OCI-LY3 (cell line): ENCODE data around the gene ZBTB3.
A peak's percentile ranks its signal among the peaks of the same experiment; 100 is the strongest.

Source experiments
- H2AFZ ChIP-seq: fragments of 200-600, 300-600 bp; shearing (Covaris generic); 2 replicates; pipeline ENCODE4 v1.6.0; 2014; ENCODE audit warnings: antibody characterized with exemption, low read depth, low read length
- H3K27ac ChIP-seq: fragments of 200-600, 300-600 bp; sonication (generic); 2 replicates; pipeline ENCODE4 v1.5.1; 2014; ENCODE audit warnings: mild to moderate bottlenecking, low read length, moderate library complexity, mixed read lengths
- H3K27me3 ChIP-seq: fragments of 200-600, 300-600 bp; sonication (generic); 2 replicates; pipeline ENCODE4 v1.6.1; 2014; ENCODE audit warnings: low read depth, low read length, mixed read lengths
- H3K36me3 ChIP-seq: fragments of 200-600, 300-600 bp; sonication (generic); replicated peaks from 2 replicates; pipeline ENCODE3; 2014; ENCODE audit warnings: low read depth, low read length, mixed read lengths
- H3K4me1 ChIP-seq: fragments of 300-600, 200-600 bp; sonication (generic); 2 replicates; pipeline ENCODE4 v1.6.1; 2014; ENCODE audit warnings: low read length, mixed read lengths
- H3K4me2 ChIP-seq: fragments of 200-600, 300-600 bp; sonication (generic); 2 replicates; pipeline ENCODE4 v1.6.1; 2014; ENCODE audit warnings: low read length, mixed read lengths
- H3K4me3 ChIP-seq: fragments of 300-600, 200-600 bp; sonication (generic); 2 replicates; pipeline ENCODE4 v1.5.1; 2014; ENCODE audit warnings: antibody characterized with exemption, mild to moderate bottlenecking, low read length, moderate library complexity
- H3K79me2 ChIP-seq: fragments of 300-600, 200-600 bp; shearing (Covaris generic); 2 replicates; pipeline ENCODE4 v1.6.1; 2014; ENCODE audit warnings: mild to moderate bottlenecking, low read length, mixed read lengths
- H3K9ac ChIP-seq: fragments of 300-600, 200-600 bp; shearing (Covaris generic); 2 replicates; pipeline ENCODE4 v1.6.0; 2014; ENCODE audit warnings: mild to moderate bottlenecking, low read length, moderate library complexity
- H3K9me3 ChIP-seq: fragments of 200-600, 300-600 bp; shearing (Covaris generic); 2 replicates; pipeline ENCODE4 v1.6.1; 2014; ENCODE audit warnings: low read length, mixed read lengths; ENCODE audit not compliant: insufficient read depth
- H4K20me1 ChIP-seq: fragments of 200-600, 300-600 bp; sonication (generic); 2 replicates; pipeline ENCODE4 v1.6.1; 2016; ENCODE audit warnings: low read length, mixed read lengths; ENCODE audit not compliant: insufficient read depth
- CTCF ChIP-seq: fragments of 200-600, 300-600 bp; sonication (generic); IDR thresholded peaks from 2 replicates; pipeline ENCODE4 v1.5.1; 2014; ENCODE audit warnings: antibody characterized with exemption, low read length, low read depth
- EZH2phosphoT487 ChIP-seq: fragments of 200-600 bp; shearing (Covaris generic); IDR thresholded peaks from 2 replicates; pipeline ENCODE4 v1.6.1; 2018; ENCODE audit warnings: antibody characterized with exemption, mixed run types, low read depth

The ZBTB3 gene

GRCh38 chr11:62727165-62727871, 26.6 kb downstream of the ZBTB3 start, which contains the start of gene HNRNPUL2:
Gene HNRNPUL2 (minus strand): TSS chr11:62727457. CDS start chr11:62727156, 301 bp downstream.
- Histone ChIP-seq H3K4me1 (peaks cover 17% of the 10 kb centered on the region), H3K27ac (peak within 1 kb of the TSS; percentile 96)

DNA sequence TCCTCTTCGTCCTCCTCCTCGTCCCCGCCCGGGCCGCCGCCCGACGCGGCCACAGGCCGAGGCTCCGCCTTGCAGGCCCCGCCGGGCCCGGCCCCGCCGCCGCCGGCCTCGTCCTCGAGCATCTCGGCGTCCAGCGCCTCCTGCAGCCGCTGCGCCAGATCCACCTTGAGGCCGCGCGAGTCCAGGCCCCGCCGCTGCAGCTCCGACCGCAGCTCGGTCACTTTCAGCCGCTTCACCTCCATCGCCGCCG, 27.1 kb downstream of the ZBTB3 start:
- peak overlapping the region; percentile 99 for H3K9ac ChIP-seq
- H2AFZ ChIP-seq, result no peak overlapping the region
- peaks cover 84% of the 10 kb centered on the region for H3K79me2 ChIP-seq
- peak overlapping the region; percentile 96 for H3K27ac ChIP-seq
- peak overlapping the region; percentile 91 for H3K4me3 ChIP-seq
- peaks cover 17% of the 10 kb centered on the region for H3K4me1 ChIP-seq
- H3K9me3 ChIP-seq, result no peaks in the 10 kb centered on the region
- H3K4me2 ChIP-seq, result peak overlapping the region; percentile 91
- TF ChIP-seq EZH2phosphoT487 (no peak), CTCF (no peak)
- peaks cover 28% of the 10 kb centered on the region for H4K20me1 ChIP-seq
- H3K27me3 ChIP-seq, result no peaks in the 10 kb centered on the region
- peaks cover 48% of the 10 kb centered on the region for H3K36me3 ChIP-seq

More at GRCh38 chr11:62727165-62727871, 26.6 kb downstream of the ZBTB3 start, which contains the start of gene HNRNPUL2:
- peak within 1 kb of the TSS; percentile 91 for H3K4me2 ChIP-seq
- peak within 1 kb of the TSS; percentile 99 for H3K9ac ChIP-seq
- peaks cover 28% of the 10 kb centered on the region for H4K20me1 ChIP-seq
- H3K79me2 ChIP-seq, result peaks cover 83% of the 10 kb centered on the region
- peak within 1 kb of the TSS; percentile 91 for H3K4me3 ChIP-seq
- TF ChIP-seq EZH2phosphoT487 (no peak), CTCF (no peak)
- no peaks in the 10 kb centered on the region for H3K9me3 ChIP-seq
- peaks cover 43% of the 10 kb centered on the region for H3K36me3 ChIP-seq
- no peaks in the 10 kb centered on the region for H3K27me3 ChIP-seq
- peak within 1 kb of the TSS; percentile 95 for H2AFZ ChIP-seq

DNA sequence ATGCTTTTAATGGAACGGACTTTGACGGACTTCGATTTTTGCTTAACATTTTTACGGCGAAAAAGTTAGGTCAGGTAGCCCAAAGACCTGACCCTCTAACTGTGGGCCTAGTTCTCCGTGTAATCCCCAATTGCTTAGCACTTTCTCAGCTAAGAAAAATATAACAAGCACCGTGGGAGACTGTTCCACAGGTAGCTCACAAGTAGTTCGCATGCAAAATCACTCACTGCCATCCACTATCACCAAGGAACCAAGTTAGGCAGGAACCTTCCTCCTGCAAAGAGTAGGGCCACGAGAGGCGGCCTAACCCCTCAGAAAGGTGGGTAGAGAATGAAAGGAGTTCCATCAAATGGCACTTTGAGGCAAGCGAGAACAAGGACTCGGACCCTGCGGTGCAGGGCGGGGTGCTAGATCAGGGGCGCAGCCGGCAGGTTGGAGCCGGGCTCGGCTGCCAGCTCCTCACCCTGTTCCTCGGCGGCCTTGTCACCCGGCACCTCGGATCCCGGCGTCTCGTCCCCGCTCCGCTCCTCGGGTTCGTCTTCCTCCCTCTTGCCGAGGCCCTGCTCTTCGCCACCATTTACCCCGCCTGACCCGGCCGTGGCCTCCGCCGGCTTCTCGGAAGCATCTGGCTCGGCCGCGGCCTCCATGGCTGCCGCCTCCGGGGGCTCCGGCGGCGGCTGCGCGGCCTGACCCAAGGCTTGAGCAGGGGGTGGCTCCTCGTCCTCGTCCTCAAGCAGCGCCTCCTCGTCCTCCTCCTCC, 27.6 kb downstream of the ZBTB3 start:
- H3K79me2 ChIP-seq, result peaks cover 86% of the 10 kb centered on the region
- H3K4me3 ChIP-seq, result peak overlapping the region; percentile 91
- H3K27ac ChIP-seq, result peak overlapping the region; percentile 96
- H3K9me3 ChIP-seq, result no peaks in the 10 kb centered on the region
- H3K27me3 ChIP-seq, result no peaks in the 10 kb centered on the region
- peaks cover 17% of the 10 kb centered on the region for H3K4me1 ChIP-seq
- peaks cover 51% of the 10 kb centered on the region for H3K36me3 ChIP-seq
- peak overlapping the region; percentile 91 for H3K4me2 ChIP-seq
- peaks cover 28% of the 10 kb centered on the region for H4K20me1 ChIP-seq
- peak overlapping the region; percentile 99 for H3K9ac ChIP-seq
- TF ChIP-seq CTCF (no peak), EZH2phosphoT487 (no peak)
- H2AFZ ChIP-seq, result no peak overlapping the region

DNA sequence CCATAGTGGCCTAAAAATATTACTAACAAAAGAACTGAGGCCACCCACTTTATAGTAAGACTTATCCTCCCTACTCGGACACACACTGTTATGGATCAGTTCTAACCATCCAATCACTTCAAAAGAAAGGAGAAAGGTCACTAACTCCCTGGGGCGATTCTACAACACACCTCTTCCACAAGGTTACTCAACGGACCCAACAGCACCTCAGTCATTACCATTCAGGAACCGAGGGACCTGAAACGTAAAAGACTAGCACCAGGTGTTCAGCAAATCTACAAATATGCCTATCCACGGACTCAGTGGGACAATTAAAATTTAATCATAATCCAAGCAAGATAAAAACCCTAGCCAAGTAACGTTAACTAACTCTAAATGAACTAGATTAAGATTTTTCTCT, 28.3 kb downstream of the ZBTB3 start:
- Histone ChIP-seq H2AFZ (no peak overlapping the region), H3K27me3 (no peaks in the 10 kb centered on the region), H3K79me2 (peaks cover 88% of the 10 kb centered on the region), H3K9me3 (no peaks in the 10 kb centered on the region), H3K4me3 (peak overlapping the region; percentile 91), H4K20me1 (peaks cover 28% of the 10 kb centered on the region), H3K4me1 (peaks cover 17% of the 10 kb centered on the region), H3K27ac (peak overlapping the region; percentile 96), H3K4me2 (peak overlapping the region; percentile 91), H3K36me3 (peaks cover 55% of the 10 kb centered on the region), H3K9ac (peak overlapping the region; percentile 99)
- TF ChIP-seq EZH2phosphoT487 (no peak), CTCF (no peak)
